Measurements from ENCODE around the gene ACTR3C.

The ACTR3C gene

DNA sequence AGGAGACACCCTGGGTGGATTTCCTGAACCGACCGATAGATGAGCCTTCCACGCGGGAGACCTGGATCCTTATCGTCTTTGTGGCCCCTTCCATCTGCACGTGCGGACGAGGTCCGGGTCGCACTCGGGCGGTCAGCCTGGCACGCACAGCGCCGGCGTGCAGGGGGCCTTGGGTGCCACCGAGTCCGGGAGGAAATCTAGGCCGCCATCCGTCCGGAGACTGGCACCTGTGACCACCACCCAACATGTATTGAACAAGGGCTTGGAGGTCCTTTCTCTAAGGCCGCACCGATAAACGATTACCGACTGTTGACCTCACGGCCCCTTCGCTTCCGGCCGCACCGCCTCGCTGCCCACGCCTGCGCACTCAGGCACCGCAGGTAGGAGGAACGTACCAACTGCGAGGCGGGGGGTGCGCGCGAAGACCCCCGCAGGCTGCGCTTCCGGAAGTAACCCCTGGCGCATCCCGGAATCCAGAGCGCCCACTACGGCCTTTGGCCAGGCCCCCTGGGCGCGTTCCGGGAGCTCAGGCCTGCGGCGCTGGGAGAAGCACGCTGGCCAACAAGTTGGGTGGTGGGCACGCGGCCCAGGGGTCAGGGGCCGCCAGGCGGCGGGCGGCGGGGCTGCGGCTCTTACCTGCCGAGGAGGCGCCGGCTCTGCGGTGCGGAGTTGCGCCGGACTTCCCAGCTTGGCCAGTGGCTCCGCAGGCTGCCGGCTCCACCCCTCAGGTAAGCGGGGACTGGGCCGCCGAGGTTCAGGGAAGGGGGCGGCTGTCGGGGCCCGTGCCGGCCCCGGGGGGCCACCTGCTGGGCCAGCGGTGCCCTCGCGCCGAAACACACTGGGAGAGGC is at the start of gene ACTR3C, which contains the start of gene LRRC61:
Gene ACTR3C (minus strand): TSS at position 713 of the 849 bp plus-strand sequence. CDS start 28,249 bp downstream, outside the sequence.
Gene LRRC61 (plus strand): TSS at position 523 of the 849 bp plus-strand sequence. CDS start 13,507 bp downstream, outside the sequence.
- Histone ChIP-seq H3K36me3 (ENCODE audit: control insufficient read depth, insufficient read depth, low read length) (no peaks in the 10 kb centered on the region), H3K9ac (ENCODE audit: low read length) (peak within 1 kb of the TSS; percentile 95), H3K4me3 (ENCODE audit: low read length) (peak within 1 kb of the TSS; percentile 82), H3K9me3 (ENCODE audit: control insufficient read depth, low read length) (no peaks in the 10 kb centered on the region), H3K4me1 (ENCODE audit: control insufficient read depth, insufficient read depth, low read length) (peaks cover 25% of the 10 kb centered on the region), H3K27me3 (ENCODE audit: control insufficient read depth, insufficient read depth, low read length) (no peaks in the 10 kb centered on the region)

DNA sequence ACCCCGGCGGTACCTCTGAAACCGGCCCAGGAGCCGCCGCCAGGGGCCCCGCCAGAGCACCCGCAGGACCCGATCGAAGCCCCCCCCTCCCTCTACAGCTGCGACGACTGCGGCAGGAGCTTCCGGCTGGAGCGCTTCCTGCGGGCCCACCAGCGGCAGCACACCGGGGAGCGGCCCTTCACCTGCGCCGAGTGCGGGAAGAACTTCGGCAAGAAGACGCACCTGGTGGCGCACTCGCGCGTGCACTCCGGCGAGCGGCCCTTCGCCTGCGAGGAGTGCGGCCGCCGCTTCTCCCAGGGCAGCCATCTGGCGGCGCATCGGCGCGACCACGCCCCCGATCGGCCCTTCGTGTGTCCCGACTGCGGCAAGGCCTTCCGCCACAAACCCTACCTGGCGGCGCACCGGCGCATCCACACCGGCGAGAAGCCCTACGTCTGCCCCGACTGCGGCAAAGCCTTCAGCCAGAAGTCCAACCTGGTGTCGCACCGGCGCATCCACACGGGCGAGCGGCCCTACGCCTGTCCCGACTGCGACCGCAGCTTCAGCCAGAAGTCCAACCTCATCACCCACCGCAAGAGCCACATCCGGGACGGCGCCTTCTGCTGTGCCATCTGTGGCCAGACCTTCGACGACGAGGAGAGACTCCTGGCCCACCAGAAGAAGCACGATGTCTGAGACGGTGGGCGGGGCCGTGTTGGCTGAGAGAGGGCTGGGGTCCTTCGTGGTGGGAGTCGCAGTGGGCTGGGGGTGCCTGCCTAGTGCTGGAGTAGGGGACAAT is 49.1 kb upstream of the ACTR3C start:
- Histone ChIP-seq H3K36me3 (ENCODE audit: control insufficient read depth, insufficient read depth, low read length) (no peaks in the 10 kb centered on the region), H3K4me3 (ENCODE audit: low read length) (no peak overlapping the region), H3K9ac (ENCODE audit: low read length) (no peak overlapping the region), H3K27me3 (ENCODE audit: control insufficient read depth, insufficient read depth, low read length) (no peaks in the 10 kb centered on the region), H3K9me3 (ENCODE audit: control insufficient read depth, low read length) (no peaks in the 10 kb centered on the region), H3K4me1 (ENCODE audit: control insufficient read depth, insufficient read depth, low read length) (peaks cover 51% of the 10 kb centered on the region)

DNA sequence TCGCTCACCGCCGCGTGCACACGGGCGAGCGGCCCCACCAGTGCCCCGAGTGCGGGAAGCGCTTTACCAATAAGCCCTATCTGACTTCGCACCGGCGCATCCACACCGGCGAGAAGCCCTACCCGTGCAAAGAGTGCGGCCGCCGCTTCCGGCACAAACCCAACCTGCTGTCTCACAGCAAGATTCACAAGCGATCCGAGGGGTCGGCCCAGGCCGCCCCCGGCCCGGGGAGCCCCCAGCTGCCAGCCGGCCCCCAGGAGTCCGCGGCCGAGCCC is 48.6 kb upstream of the ACTR3C start:
- H3K9ac ChIP-seq (ENCODE audit: low read length) = no peak overlapping the region
- H3K36me3 ChIP-seq (ENCODE audit: control insufficient read depth, insufficient read depth, low read length) = no peaks in the 10 kb centered on the region
- H3K4me1 ChIP-seq (ENCODE audit: control insufficient read depth, insufficient read depth, low read length) = peaks cover 46% of the 10 kb centered on the region
- H3K9me3 ChIP-seq (ENCODE audit: control insufficient read depth, low read length) = no peaks in the 10 kb centered on the region
- no peaks in the 10 kb centered on the region for H3K27me3 ChIP-seq (ENCODE audit: control insufficient read depth, insufficient read depth, low read length)
- H3K4me3 ChIP-seq (ENCODE audit: low read length) = no peak overlapping the region

DNA sequence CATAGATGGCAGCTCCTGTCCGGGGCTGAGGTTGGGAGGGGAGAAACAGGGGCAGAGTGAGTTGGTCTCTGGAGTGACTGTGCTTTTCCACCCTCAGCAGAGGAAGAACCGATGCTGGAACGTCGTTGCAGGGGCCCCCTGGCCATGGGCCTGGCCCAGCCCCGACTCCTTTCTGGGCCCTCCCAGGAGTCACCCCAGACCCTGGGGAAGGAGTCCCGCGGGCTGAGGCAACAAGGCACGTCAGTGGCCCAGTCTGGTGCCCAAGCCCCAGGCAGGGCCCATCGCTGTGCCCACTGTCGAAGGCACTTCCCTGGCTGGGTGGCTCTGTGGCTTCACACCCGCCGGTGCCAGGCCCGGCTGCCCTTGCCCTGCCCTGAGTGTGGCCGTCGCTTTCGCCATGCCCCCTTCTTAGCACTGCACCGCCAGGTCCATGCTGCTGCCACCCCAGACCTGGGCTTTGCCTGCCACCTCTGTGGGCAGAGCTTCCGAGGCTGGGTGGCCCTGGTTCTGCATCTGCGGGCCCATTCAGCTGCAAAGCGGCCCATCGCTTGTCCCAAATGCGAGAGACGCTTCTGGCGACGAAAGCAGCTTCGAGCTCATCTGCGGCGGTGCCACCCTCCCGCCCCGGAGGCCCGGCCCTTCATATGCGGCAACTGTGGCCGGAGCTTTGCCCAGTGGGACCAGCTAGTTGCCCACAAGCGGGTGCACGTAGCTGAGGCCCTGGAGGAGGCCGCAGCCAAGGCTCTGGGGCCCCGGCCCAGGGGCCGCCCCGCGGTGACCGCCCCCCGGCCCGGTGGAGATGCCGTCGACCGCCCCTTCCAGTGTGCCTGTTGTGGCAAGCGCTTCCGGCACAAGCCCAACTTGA is 48.0 kb upstream of the ACTR3C start:
- no peaks in the 10 kb centered on the region for H3K36me3 ChIP-seq (ENCODE audit: control insufficient read depth, insufficient read depth, low read length)
- H3K27me3 ChIP-seq (ENCODE audit: control insufficient read depth, insufficient read depth, low read length) = no peaks in the 10 kb centered on the region
- no peaks in the 10 kb centered on the region for H3K9me3 ChIP-seq (ENCODE audit: control insufficient read depth, low read length)
- no peak overlapping the region for H3K9ac ChIP-seq (ENCODE audit: low read length)
- H3K4me1 ChIP-seq (ENCODE audit: control insufficient read depth, insufficient read depth, low read length) = peaks cover 42% of the 10 kb centered on the region
- H3K4me3 ChIP-seq (ENCODE audit: low read length) = no peak overlapping the region

DNA sequence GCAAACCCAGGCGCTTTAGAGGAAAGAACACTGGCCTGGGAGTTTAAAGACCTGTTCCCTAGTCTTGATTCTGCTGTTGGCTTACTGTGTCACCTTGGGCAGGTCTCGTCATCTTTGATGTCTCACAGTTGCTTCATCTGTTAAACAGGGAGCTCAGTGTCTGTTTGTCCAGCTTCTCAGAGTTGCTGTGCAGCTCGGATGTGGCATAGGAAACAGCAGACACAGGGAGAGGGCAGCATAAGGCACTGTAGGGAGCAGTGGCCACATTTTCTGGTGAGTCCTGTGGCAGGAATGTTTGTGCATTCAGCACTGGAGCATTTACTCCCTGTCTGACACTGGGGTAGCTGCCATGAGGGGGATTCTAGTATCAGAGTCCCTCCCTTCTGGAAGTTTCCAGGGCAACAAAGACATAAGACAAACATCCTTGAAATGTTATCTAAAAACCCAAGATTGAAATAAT is 47.3 kb upstream of the ACTR3C start:
- Histone ChIP-seq H3K27me3 (ENCODE audit: control insufficient read depth, insufficient read depth, low read length) (no peaks in the 10 kb centered on the region), H3K9ac (ENCODE audit: low read length) (peak overlapping the region; percentile 9), H3K9me3 (ENCODE audit: control insufficient read depth, low read length) (no peaks in the 10 kb centered on the region), H3K36me3 (ENCODE audit: control insufficient read depth, insufficient read depth, low read length) (no peaks in the 10 kb centered on the region), H3K4me3 (ENCODE audit: low read length) (no peak overlapping the region), H3K4me1 (ENCODE audit: control insufficient read depth, insufficient read depth, low read length) (peaks cover 36% of the 10 kb centered on the region)

DNA sequence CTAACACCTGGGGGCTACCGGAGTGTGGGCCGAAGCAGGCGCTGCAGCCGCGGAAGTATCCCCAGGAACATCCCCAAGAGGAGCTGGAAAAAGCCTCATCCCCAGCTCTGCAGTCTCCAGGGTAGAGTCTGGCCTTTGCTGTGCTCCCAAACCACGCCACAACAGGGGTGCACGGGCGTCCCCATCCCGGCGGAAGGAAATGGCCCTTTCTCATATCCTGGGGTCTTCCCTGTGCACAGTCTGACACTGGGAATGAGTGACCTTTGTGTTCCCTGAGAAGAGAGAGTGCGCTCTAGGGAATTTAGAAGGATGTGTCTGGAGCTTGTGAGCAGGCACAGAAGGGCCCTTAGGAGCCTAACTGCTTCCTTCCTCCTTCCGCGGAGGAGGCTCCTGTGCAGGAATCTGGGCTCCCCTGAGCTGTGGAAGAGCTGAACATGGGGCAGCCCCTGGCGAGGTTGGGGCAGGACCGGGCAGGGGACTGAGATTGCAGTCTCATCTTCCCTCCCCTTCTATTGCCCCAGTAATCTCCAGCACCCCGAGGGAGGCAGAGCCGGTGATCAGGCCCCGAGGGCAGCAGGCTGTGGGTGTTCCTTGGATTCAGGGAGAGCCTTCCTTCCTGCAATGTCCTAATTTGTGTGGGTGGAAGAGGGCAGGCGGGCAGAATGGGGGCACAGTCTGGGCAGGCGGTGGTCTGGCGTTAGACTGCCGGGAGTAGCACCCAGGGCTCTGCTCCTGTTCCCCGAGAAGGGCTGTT is 46.6 kb upstream of the ACTR3C start:
- Histone ChIP-seq H3K4me1 (ENCODE audit: control insufficient read depth, insufficient read depth, low read length) (peaks cover 36% of the 10 kb centered on the region), H3K9ac (ENCODE audit: low read length) (peak overlapping the region; percentile 95), H3K27me3 (ENCODE audit: control insufficient read depth, insufficient read depth, low read length) (no peaks in the 10 kb centered on the region), H3K36me3 (ENCODE audit: control insufficient read depth, insufficient read depth, low read length) (no peaks in the 10 kb centered on the region), H3K4me3 (ENCODE audit: low read length) (peak overlapping the region; percentile 98), H3K9me3 (ENCODE audit: control insufficient read depth, low read length) (no peaks in the 10 kb centered on the region)

DNA sequence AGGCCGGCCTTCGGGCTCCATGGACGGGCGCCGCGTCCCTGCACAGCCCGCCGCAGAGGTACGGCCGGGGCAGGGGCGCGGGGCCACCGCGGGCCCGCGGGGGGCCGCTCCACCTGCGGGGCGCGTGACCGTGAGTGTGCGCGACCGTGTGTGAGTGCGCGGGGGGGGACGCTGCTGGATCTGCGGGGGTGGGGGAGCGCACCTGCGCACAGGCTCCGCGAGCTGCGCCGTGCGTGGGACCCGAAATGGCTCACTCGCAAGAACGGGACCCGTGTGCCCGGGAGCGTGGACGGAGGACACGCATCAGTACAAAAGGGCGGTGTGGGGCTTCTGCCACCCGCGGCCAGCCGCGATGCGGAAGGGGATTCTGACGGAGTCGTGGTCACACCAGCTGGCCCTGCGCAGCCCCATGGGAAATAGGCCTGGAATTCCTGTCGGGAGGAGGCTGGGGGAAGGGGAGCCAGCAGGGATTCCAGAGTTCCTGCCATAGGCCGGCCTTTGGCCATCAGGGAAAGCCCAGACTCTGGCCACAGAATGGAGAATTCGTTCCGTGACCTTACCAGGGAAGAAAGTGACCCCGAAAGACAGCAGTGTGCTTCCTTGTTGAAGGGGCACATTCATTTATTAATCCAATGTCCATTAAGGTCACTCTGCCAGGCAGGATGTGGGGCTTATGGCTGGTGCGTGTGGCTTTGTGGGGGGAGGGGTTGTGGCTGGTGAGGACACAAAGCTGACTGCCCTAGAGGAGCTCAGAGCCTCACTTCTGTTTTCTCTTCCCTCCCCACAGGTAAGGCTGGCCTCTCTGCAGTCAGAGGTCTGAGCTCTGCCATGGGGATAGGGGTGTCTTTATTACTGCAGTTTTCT is 45.8 kb upstream of the ACTR3C start:
- H3K4me1 ChIP-seq (ENCODE audit: control insufficient read depth, insufficient read depth, low read length) = peaks cover 36% of the 10 kb centered on the region

DNA sequence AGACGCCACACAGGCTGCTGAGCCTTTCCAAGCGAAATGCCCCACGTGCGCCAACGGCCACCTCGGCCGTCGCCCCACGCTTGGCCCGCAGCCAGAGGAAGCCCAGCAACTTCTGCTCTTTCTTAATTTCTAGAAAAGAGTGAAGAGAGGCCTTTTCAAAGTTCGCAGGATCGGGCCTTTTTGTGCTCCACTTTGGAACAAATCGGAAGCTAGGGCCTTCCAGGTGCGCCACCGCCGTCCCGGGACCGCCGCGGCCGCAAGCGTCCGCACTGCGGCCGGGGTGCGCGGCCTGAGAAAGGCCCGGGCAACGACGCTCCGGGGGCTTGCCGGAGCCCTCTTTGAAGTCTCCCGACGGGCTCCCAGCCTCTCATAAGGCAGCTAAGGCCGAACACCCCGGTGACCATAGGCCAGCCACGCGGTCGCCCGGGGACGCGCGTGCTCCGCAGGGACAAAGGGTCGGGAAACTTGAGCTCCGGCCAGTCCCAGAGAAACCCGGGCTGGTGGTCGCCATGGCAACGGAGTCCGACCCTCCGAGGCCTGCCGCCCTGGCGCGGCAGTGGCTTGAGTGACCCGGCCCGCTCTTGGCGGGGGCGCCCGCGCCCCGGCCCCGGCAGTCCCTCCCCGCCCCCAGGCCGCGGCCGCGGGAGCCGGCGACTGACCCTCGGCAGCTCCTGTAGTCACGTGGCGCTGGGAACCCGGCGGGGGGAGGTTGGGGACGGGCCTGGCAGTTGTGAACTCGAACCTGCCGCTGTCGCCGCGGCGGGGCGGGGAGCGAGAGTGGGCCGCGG is 44.9 kb upstream of the ACTR3C start, which contains the start of gene REPIN1:
Gene REPIN1 (plus strand): TSS at position 727 of the 788 bp plus-strand sequence. CDS start 890 bp downstream, outside the sequence.
- Histone ChIP-seq H3K27me3 (ENCODE audit: control insufficient read depth, insufficient read depth, low read length) (no peaks in the 10 kb centered on the region), H3K4me3 (ENCODE audit: low read length) (peak within 1 kb of the TSS; percentile 98), H3K4me1 (ENCODE audit: control insufficient read depth, insufficient read depth, low read length) (peaks cover 34% of the 10 kb centered on the region), H3K36me3 (ENCODE audit: control insufficient read depth, insufficient read depth, low read length) (no peaks in the 10 kb centered on the region), H3K9me3 (ENCODE audit: control insufficient read depth, low read length) (no peaks in the 10 kb centered on the region), H3K9ac (ENCODE audit: low read length) (peak within 1 kb of the TSS; percentile 95)

More for the DNA sequence above, 45.8 kb upstream of the ACTR3C start:
- H3K4me3 ChIP-seq (ENCODE audit: low read length) = peak overlapping the region; percentile 98
- H3K9me3 ChIP-seq (ENCODE audit: control insufficient read depth, low read length) = no peaks in the 10 kb centered on the region
- peak overlapping the region; percentile 95 for H3K9ac ChIP-seq (ENCODE audit: low read length)
- H3K27me3 ChIP-seq (ENCODE audit: control insufficient read depth, insufficient read depth, low read length) = no peaks in the 10 kb centered on the region
- no peaks in the 10 kb centered on the region for H3K36me3 ChIP-seq (ENCODE audit: control insufficient read depth, insufficient read depth, low read length)

DNA sequence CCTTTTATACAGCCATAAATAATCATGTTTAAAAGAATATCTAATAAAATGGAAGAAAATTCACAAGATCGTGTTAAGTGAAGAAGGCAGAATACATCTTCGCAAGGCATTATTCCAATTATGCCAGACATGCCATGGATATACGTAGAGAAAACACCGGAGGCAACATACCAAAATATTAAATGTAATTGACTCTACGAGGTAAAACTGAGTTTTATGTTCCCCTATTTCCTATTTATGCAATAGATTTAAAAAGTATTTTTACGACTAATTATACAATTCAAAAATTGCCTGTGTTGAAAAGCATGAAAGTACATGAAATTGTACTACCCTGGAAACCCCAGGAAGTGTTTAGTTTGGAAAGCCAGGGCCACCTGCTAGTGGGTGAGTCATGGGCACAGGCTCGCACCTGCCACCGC is 44.3 kb upstream of the ACTR3C start:
- H3K9ac ChIP-seq (ENCODE audit: low read length) = peak overlapping the region; percentile 95
- H3K9me3 ChIP-seq (ENCODE audit: control insufficient read depth, low read length) = no peaks in the 10 kb centered on the region
- no peaks in the 10 kb centered on the region for H3K27me3 ChIP-seq (ENCODE audit: control insufficient read depth, insufficient read depth, low read length)
- peak overlapping the region; percentile 74 for H3K4me3 ChIP-seq (ENCODE audit: low read length)
- no peaks in the 10 kb centered on the region for H3K36me3 ChIP-seq (ENCODE audit: control insufficient read depth, insufficient read depth, low read length)
- H3K4me1 ChIP-seq (ENCODE audit: control insufficient read depth, insufficient read depth, low read length) = peaks cover 28% of the 10 kb centered on the region
